Measurements from ENCODE around the gene HS3ST5. TPM values are rescaled to one million over a fixed set of nuclear protein-coding genes. Genes with fewer than 3 reads are reported as not detected.

Gene HS3ST5
- total and polyA plus RNA-seq, 9 donors, result 0.08 TPM; not detected in 8

- no peaks in the 10 kb centered on the region for H3K36me3 ChIP-seq
- intact Hi-C loops (cut with DNase I), result no loop called here
- H3K9me3 ChIP-seq, result no peaks in the 10 kb centered on the region
- 76 to 81% (median 78%) methylated on average over 2 of the region's 2 CpGs for WGBS, 3 donors
- no peak for TF ChIP-seq CTCF (IDR thresholded peaks at IDR 0.05)
- TF ChIP-seq EP300 (IDR thresholded peaks at IDR 0.05), result no peak
- no peak for TF ChIP-seq POLR2A (IDR thresholded peaks at IDR 0.05)
- no peak for DNase-seq
- no peaks in the 10 kb centered on the region for H3K4me1 ChIP-seq (ENCODE audit: insufficient read depth)
- H3K27me3 ChIP-seq, result no peaks in the 10 kb centered on the region
- no peak overlapping the region for H3K27ac ChIP-seq
- no peak overlapping the region for H3K4me3 ChIP-seq
These were observed 255.3 kb downstream of the HS3ST5 start for GRCh38 chr6:114087496-114087895.

- Histone ChIP-seq H3K36me3 (no peaks in the 10 kb centered on the region), H3K9me3 (no peaks in the 10 kb centered on the region), H3K4me1 (ENCODE audit: insufficient read depth) (no peaks in the 10 kb centered on the region), H3K27me3 (no peaks in the 10 kb centered on the region), H3K27ac (no peak overlapping the region), H3K4me3 (no peak overlapping the region)
- TF ChIP-seq POLR2A (IDR thresholded peaks at IDR 0.05) (no peak), CTCF (IDR thresholded peaks at IDR 0.05) (no peak)
- 51 to 57% (median 54%) methylated on average over 2 of the region's 2 CpGs for WGBS, 3 donors
- intact Hi-C loops (cut with DNase I), result no loop called here
- no peak for DNase-seq
These were observed 257.6 kb downstream of the HS3ST5 start for GRCh38 chr6:114085211-114085610.

GRCh38 chr6:114084327-114084890 is 258.4 kb downstream of the HS3ST5 start:
- no peak overlapping the region for H3K27ac ChIP-seq
- H3K36me3 ChIP-seq, result no peaks in the 10 kb centered on the region
- no peak overlapping the region for H3K4me3 ChIP-seq
- no peaks in the 10 kb centered on the region for H3K27me3 ChIP-seq
- WGBS, 3 donors, result 82 to 89% (median 84%) methylated on average over 16 of the region's 16 CpGs
- intact Hi-C loops (cut with DNase I), result no loop called here
- no peaks in the 10 kb centered on the region for H3K4me1 ChIP-seq (ENCODE audit: insufficient read depth)
- H3K9me3 ChIP-seq, result no peaks in the 10 kb centered on the region
- DNase-seq, result no peak
- TF ChIP-seq POLR2A (IDR thresholded peaks at IDR 0.05) (no peak), EP300 (IDR thresholded peaks at IDR 0.05) (no peak), CTCF (IDR thresholded peaks at IDR 0.05) (no peak)

- 39 to 42% (median 39%) methylated on average over 3 of the region's 3 CpGs for WGBS, 3 donors
- no peak overlapping the region for H3K27ac ChIP-seq
- H3K4me3 ChIP-seq, result no peak overlapping the region
- TF ChIP-seq EP300 (IDR thresholded peaks at IDR 0.05), result no peak
- DNase-seq, result no peak
- intact Hi-C loops (cut with DNase I), result no loop called here
- no peaks in the 10 kb centered on the region for H3K9me3 ChIP-seq
- H3K27me3 ChIP-seq, result no peaks in the 10 kb centered on the region
- no peaks in the 10 kb centered on the region for H3K36me3 ChIP-seq
- H3K4me1 ChIP-seq (ENCODE audit: insufficient read depth), result no peaks in the 10 kb centered on the region
These were observed 259.6 kb downstream of the HS3ST5 start for GRCh38 chr6:114083251-114083650.

- TF ChIP-seq EP300 (IDR thresholded peaks at IDR 0.05), result no peak
- no peak for TF ChIP-seq POLR2A (IDR thresholded peaks at IDR 0.05)
- TF ChIP-seq CTCF (IDR thresholded peaks at IDR 0.05), result no peak
- H3K4me1 ChIP-seq (ENCODE audit: insufficient read depth), result no peaks in the 10 kb centered on the region
- H3K27ac ChIP-seq, result no peak overlapping the region
- no peaks in the 10 kb centered on the region for H3K36me3 ChIP-seq
- H3K27me3 ChIP-seq, result no peaks in the 10 kb centered on the region
- no peak for DNase-seq
- no peaks in the 10 kb centered on the region for H3K9me3 ChIP-seq
- H3K4me3 ChIP-seq, result no peak overlapping the region
- 83 to 85% (median 84%) methylated on average over 3 of the region's 3 CpGs for WGBS, 3 donors
- intact Hi-C loops (cut with DNase I), result no loop called here
These were observed 261.1 kb downstream of the HS3ST5 start for GRCh38 chr6:114081730-114082129.

Measured in ovary (tissue), 9 donors.